ENCODE results near the gene CADM1.

Gene CADM1

DNA sequence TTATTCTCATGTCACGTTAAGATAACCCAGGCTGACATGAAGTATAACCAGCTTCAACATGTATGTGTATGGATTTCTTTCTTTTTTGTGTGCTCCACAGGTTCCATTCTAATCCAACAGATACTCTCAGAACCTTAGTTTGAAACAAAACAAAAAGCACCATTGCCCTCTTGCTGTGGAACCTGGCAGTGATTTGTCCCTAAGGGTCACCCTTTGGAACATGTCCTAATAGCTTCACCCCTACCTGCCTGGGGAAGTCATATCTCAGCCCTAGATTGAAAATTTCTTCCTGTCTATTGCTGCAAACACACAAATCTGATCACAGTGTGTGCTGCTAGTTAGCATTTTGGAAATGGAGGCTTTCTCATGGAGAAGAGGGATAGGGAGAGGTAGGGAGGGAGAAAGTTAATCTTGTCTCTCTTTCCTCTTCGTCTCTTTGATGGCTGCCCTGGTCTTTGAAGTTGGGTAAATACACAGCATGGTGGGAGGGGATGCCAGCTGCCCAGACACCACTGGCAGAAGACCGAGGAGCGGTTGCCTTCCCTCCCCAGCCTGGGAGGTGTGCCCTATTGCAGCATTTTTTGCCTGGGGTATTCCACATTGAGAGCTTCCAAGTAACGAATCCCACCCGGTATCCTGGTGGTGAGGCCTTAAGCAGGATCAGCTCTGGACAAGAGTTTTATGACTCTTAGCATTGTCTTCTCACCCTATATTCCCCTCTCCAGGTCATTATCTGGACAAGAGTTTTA is 11.6 kb upstream of the CADM1 start:
- TF ChIP-seq POLR2AphosphoS5 (IDR thresholded peaks at IDR 0.05; ENCODE audit: low read depth, low read length) (no peak), TAF1 (IDR thresholded peaks at IDR 0.05; ENCODE audit: borderline replicate concordance, insufficient read depth, low read length) (no peak), FOXP2 (optimal IDR thresholded peaks at IDR 0.05; ENCODE audit: borderline replicate concordance, extremely low read depth, extremely low read length, insufficient read depth) (no peak), SIN3A (IDR thresholded peaks at IDR 0.05; ENCODE audit: borderline replicate concordance, insufficient read depth, low read length) (no peak), REST (IDR thresholded peaks at IDR 0.05; ENCODE audit: insufficient read depth in 1 of 2, low read depth in 2 of 2, low read length in 2 of 2) (no peak)

DNA sequence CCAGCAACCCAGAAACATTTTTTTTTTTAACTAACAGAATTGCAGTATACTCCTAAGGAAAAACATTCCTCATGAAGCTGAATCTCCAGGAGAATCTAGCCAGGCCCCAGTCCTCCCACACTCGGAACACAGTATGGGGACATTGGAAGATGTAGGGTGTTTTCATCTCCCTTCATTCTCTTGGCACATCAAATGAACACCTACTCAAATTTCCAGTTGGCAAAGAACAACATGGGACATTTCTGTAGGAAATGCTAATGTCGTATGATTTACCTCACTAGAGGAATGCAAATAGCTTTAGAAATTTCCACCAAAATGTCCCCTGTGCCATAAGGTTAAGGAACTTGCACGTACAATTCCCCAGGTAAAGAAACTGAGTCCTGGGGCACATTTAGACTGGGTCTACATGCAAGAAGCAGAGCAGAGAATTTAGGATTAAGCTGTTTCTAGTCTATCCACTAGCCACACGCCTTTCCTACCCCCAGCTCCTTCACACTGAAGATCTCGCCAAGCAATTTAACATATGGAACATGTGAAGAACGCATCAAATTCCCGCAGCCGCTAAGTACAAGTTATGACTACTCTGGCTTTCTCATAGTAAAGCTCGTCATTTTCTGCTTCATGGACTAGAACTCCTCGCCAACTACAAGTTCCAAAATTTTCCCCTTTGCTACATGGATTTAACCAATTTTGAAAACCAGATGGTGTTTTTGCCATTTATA is 2.9 kb upstream of the CADM1 start:
- TF ChIP-seq POLR2AphosphoS5 (IDR thresholded peaks at IDR 0.05; ENCODE audit: low read depth, low read length) (no peak), REST (IDR thresholded peaks at IDR 0.05; ENCODE audit: insufficient read depth in 1 of 2, low read depth in 2 of 2, low read length in 2 of 2) (no peak), FOXP2 (optimal IDR thresholded peaks at IDR 0.05; ENCODE audit: borderline replicate concordance, extremely low read depth, extremely low read length, insufficient read depth) (no peak), SIN3A (IDR thresholded peaks at IDR 0.05; ENCODE audit: borderline replicate concordance, insufficient read depth, low read length) (no peak), TAF1 (IDR thresholded peaks at IDR 0.05; ENCODE audit: borderline replicate concordance, insufficient read depth, low read length) (no peak)

- TF ChIP-seq REST (IDR thresholded peaks at IDR 0.05; ENCODE audit: insufficient read depth in 1 of 2, low read depth in 2 of 2, low read length in 2 of 2) (no peak), SIN3A (IDR thresholded peaks at IDR 0.05; ENCODE audit: borderline replicate concordance, insufficient read depth, low read length) (no peak), FOXP2 (optimal IDR thresholded peaks at IDR 0.05; ENCODE audit: borderline replicate concordance, extremely low read depth, extremely low read length, insufficient read depth) (no peak), TAF1 (IDR thresholded peaks at IDR 0.05; ENCODE audit: borderline replicate concordance, insufficient read depth, low read length) (no peak), POLR2AphosphoS5 (IDR thresholded peaks at IDR 0.05; ENCODE audit: low read depth, low read length) (no peak)
Measured at GRCh38 chr11:115505175-115505574, 960 bp upstream of the CADM1 start.

DNA sequence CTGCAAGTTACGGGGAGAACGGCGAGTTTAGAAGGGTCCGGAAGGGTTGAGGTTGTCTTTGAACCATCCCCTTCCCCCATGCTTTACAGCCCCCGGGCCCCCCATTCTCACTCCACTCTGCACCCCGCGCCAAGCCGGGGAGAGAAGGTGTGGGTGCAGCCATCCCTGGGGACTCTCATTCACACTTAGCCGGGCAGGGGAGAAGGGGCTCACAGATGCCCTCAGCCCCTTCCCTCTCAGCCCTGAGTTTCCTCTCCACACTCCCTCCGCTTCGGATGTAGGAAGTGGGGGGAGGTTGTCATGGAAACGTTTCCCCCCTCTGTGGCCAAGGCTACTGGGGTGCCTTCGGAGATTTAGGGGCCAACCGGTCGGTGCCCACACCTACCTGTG is 334 bp downstream of the CADM1 start:
- TF ChIP-seq TAF1 (IDR thresholded peaks at IDR 0.05; ENCODE audit: borderline replicate concordance, insufficient read depth, low read length), result no peak
- no peak for TF ChIP-seq REST (IDR thresholded peaks at IDR 0.05; ENCODE audit: insufficient read depth in 1 of 2, low read depth in 2 of 2, low read length in 2 of 2)
- no peak for TF ChIP-seq FOXP2 (optimal IDR thresholded peaks at IDR 0.05; ENCODE audit: borderline replicate concordance, extremely low read depth, extremely low read length, insufficient read depth)
- no peak for TF ChIP-seq POLR2AphosphoS5 (IDR thresholded peaks at IDR 0.05; ENCODE audit: low read depth, low read length)
- TF ChIP-seq SIN3A (IDR thresholded peaks at IDR 0.05; ENCODE audit: borderline replicate concordance, insufficient read depth, low read length), result peak; percentile 46; the same call in 1 of the 2 replicates

Measured in PFSK-1 (cell line).